K562 (cell line): ENCODE results near the gene MMEL1.

Source experiments
- BDP1 ChIP-seq: IDR thresholded peaks from 3 replicates; pipeline ENCODE4 v1.6.1; 2011; ENCODE audit not compliant: insufficient read length, insufficient read depth
- BRD4 ChIP-seq: fragments of 200-600 bp; sonication (generic); IDR thresholded peaks from 2 replicates; pipeline ENCODE4 v1.6.1; 2017; ENCODE audit warnings: inconsistent platforms
- EP300 ChIP-seq: IDR thresholded peaks from 2 replicates; pipeline ENCODE4 v1.6.1; 2012; ENCODE audit warnings: low read length, improper control_type of control experiment
- GTF2F1 ChIP-seq: IDR thresholded peaks from 2 replicates; pipeline ENCODE4 v1.6.1; 2011; ENCODE audit warnings: low read depth, low read length, improper control_type of control experiment
- HDAC2 ChIP-seq: fragments of 450-650 bp; IDR thresholded peaks from 2 replicates; pipeline ENCODE4 v1.6.1; 2016; ENCODE audit warnings: mild to moderate bottlenecking
- NBN ChIP-seq: fragments of 450-650 bp; IDR thresholded peaks from 2 replicates; pipeline ENCODE4 v1.6.1; 2016; ENCODE audit warnings: low read depth, mild to moderate bottlenecking
- RBBP5 ChIP-seq: fragments of 200-600 bp; sonication (generic); IDR thresholded peaks from 2 replicates; pipeline ENCODE4 v1.6.1; 2012; ENCODE audit warnings: borderline replicate concordance, mild to moderate bottlenecking, low read length, control low read depth, inconsistent platforms; ENCODE audit not compliant: insufficient read depth, poor library complexity, severe bottlenecking
- ZKSCAN8 ChIP-seq: fragments of 200-800 bp; sonication (Bioruptor generic); IDR thresholded peaks from 2 replicates; pipeline ENCODE4 v1.6.1; 2016; ENCODE audit warnings: missing genetic modification characterization, missing compliant biosample characterization
- ZNF76 ChIP-seq: fragments of 250-450 bp; sonication (Bioruptor Pico); IDR thresholded peaks from 2 replicates; pipeline ENCODE4 v1.4.0; 2020; ENCODE audit warnings: mild to moderate bottlenecking, moderate library complexity, borderline replicate concordance
- TF ChIP-seq, protein P1 (sequence below): fragments of 450-650 bp; IDR thresholded peaks from 2 replicates; pipeline ENCODE4 v1.6.1; 2014; ENCODE audit warnings: low read depth, mild to moderate bottlenecking, moderate library complexity, borderline replicate concordance
- TF ChIP-seq, protein P2 (sequence below): sonication (generic); formaldehyde crosslinking; IDR thresholded peaks from 2 replicates; pipeline ENCODE4 v1.8.1; 2023; ENCODE audit warnings: mild to moderate bottlenecking, missing genetic modification reagents, moderate library complexity

GRCh38 chr1:2554621-2555387 lies 78.0 kb downstream of the MMEL1 start:
- no peak for TF ChIP-seq HDAC2
- TF ChIP-seq RBBP5, result no peak
- no peak for TF ChIP-seq EP300
- TF ChIP-seq GTF2F1, result no peak
- TF ChIP-seq, protein P1, sequence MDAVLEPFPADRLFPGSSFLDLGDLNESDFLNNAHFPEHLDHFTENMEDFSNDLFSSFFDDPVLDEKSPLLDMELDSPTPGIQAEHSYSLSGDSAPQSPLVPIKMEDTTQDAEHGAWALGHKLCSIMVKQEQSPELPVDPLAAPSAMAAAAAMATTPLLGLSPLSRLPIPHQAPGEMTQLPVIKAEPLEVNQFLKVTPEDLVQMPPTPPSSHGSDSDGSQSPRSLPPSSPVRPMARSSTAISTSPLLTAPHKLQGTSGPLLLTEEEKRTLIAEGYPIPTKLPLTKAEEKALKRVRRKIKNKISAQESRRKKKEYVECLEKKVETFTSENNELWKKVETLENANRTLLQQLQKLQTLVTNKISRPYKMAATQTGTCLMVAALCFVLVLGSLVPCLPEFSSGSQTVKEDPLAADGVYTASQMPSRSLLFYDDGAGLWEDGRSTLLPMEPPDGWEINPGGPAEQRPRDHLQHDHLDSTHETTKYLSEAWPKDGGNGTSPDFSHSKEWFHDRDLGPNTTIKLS, result no peak
- TF ChIP-seq ZNF76 (CRISPR knock-in tag), result no peak
- TF ChIP-seq BRD4, result no peak
- TF ChIP-seq NBN, result no peak
- no peak for TF ChIP-seq ZKSCAN8
- TF ChIP-seq, protein P2, sequence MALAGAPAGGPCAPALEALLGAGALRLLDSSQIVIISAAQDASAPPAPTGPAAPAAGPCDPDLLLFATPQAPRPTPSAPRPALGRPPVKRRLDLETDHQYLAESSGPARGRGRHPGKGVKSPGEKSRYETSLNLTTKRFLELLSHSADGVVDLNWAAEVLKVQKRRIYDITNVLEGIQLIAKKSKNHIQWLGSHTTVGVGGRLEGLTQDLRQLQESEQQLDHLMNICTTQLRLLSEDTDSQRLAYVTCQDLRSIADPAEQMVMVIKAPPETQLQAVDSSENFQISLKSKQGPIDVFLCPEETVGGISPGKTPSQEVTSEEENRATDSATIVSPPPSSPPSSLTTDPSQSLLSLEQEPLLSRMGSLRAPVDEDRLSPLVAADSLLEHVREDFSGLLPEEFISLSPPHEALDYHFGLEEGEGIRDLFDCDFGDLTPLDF (CRISPR knock-in tag), result no peak
- no peak for TF ChIP-seq BDP1
